HepG2 (cell line): ENCODE data around the gene PCNP. TPM values are rescaled to one million over a fixed set of nuclear protein-coding genes. Genes with fewer than 3 reads are reported as not detected.
A peak's percentile ranks its signal among the peaks of the same experiment; 100 is the strongest.

Source experiments
- ATAC-seq: fragments of 200-7000 bp; cut with Tn5 transposase; 3 replicates; pipeline ENCODE4 v1.9.1; 2020; ENCODE audit warnings: mild to moderate bottlenecking, moderate library complexity
- BruUV-seq: library from RNA; stranded (reverse); fragments of 400-500 nt; replicated peaks from 2 replicates; lab custom pipeline; 2021; lab: Mats Ljungman, UMichigan
- CTCF ChIA-PET: fragments of 300-600 bp; formaldehyde crosslinking; extraction: SDS; loops from one replicate; lab custom pipeline; 2021; ENCODE audit warnings: low total read pairs, inconsistent platforms, low intra/inter-chr PET ratio; lab: Yijun Ruan, JAX
- POLR2A ChIA-PET: fragments of 350-600 bp; sonication (Branson Sonifier 250); formaldehyde crosslinking; loops from one replicate; lab custom pipeline; 2020; ENCODE audit warnings: antibody characterized with exemption, inconsistent platforms; lab: Yijun Ruan, JAX
- DNase-seq: peaks from one replicate; pipeline ENCODE4 v3.0.0-alpha.2; 2015; ENCODE audit warnings: low spot score
- FAIRE-seq: peaks from 3 replicates; lab custom pipeline; 2011; peaks lifted over from hg19 to GRCh38; lab: Jason Lieb, UNC
- H2AFZ ChIP-seq: one replicate; pipeline ENCODE4 v1.6.1; 2011; ENCODE audit warnings: low read length, inconsistent platforms
- H3K27ac ChIP-seq: fragments of 300-600 bp; 3 replicates; pipeline ENCODE4 v1.8.0; 2011; ENCODE audit warnings: mixed run types, mild to moderate bottlenecking, mixed read lengths, low read length, inconsistent platforms; ENCODE audit not compliant: insufficient read depth; ENCODE audit errors: extremely low read length
- H3K27me3 ChIP-seq, 2 experiments: fragments of 200-600 bp in 1 of 2; 2 replicates in 1 of 2; 3 replicates in 1 of 2; pipeline versions ENCODE4 v1.6.0 to v1.8.0; 2011; ENCODE audit warnings: low read length in 2 of 2, mild to moderate bottlenecking in 2 of 2, moderate library complexity in 2 of 2, inconsistent platforms in 1 of 2; ENCODE audit not compliant: insufficient read depth in 2 of 2, control insufficient read depth in 1 of 2
- H3K36me3 ChIP-seq, 2 experiments: fragments of 200-600 bp in 1 of 2; replicated peaks in 1 of 2; 2 replicates in 1 of 2; 3 replicates in 1 of 2; pipeline versions ENCODE4 v1.5.1 to v1.8.0; 2011; ENCODE audit warnings: low read length in 2 of 2, inconsistent platforms in 1 of 2; ENCODE audit not compliant: insufficient read depth in 2 of 2, control insufficient read depth in 1 of 2
- H3K4me1 ChIP-seq: 2 replicates; pipeline ENCODE4 v1.5.1; 2012; ENCODE audit warnings: low read length, inconsistent platforms; ENCODE audit not compliant: insufficient read depth
- H3K4me2 ChIP-seq: 2 replicates; pipeline ENCODE4 v1.6.0; 2011; ENCODE audit warnings: low read depth, low read length, inconsistent platforms
- H3K4me3 ChIP-seq, 3 experiments: fragments of 200-600 bp in 1 of 3; sonication (generic), shearing (Covaris generic) in 1 of 3; replicated peaks in 1 of 3; 2 replicates each; pipeline ENCODE4 v1.5.1; 2011 to 2016; ENCODE audit warnings: low read length in 3 of 3, inconsistent platforms in 2 of 3, low read depth in 2 of 3, mild to moderate bottlenecking in 2 of 3, control low read depth in 1 of 3, mixed read lengths in 1 of 3; ENCODE audit not compliant: insufficient read depth in 1 of 3
- H3K79me2 ChIP-seq: one replicate; pipeline ENCODE4 v1.6.1; 2011; ENCODE audit warnings: low read length, inconsistent platforms; ENCODE audit not compliant: insufficient read depth
- H3K9ac ChIP-seq: 2 replicates; pipeline ENCODE4 v1.6.0; 2011; ENCODE audit warnings: mild to moderate bottlenecking, low read depth, low read length, inconsistent platforms; ENCODE audit not compliant: insufficient read depth
- H3K9me3 ChIP-seq: 2 replicates; pipeline ENCODE4 v1.5.1; 2012; ENCODE audit warnings: mild to moderate bottlenecking, low read length
- H4K20me1 ChIP-seq: 2 replicates; pipeline ENCODE4 v1.6.0; 2011; ENCODE audit warnings: inconsistent platforms, mild to moderate bottlenecking, low read length, moderate library complexity; ENCODE audit not compliant: insufficient read depth
- ARID3A ChIP-seq: IDR thresholded peaks from 2 replicates; pipeline ENCODE4 v1.6.1; 2012; ENCODE audit warnings: low read depth, low read length, improper control_type of control experiment
- DPF2 ChIP-seq: sonication (generic); formaldehyde crosslinking; IDR thresholded peaks from 2 replicates; pipeline ENCODE4 v1.4.0; 2020; ENCODE audit warnings: mild to moderate bottlenecking, low read depth, missing genetic modification reagents, borderline replicate concordance
- FOXO1 ChIP-seq: sonication (generic); formaldehyde crosslinking; IDR thresholded peaks from 2 replicates; pipeline ENCODE4 v1.4.0; 2020; ENCODE audit warnings: missing genetic modification reagents
- ISL2 ChIP-seq: sonication (generic); formaldehyde crosslinking; IDR thresholded peaks from 2 replicates; pipeline ENCODE4 v1.5.0; 2020; ENCODE audit warnings: missing genetic modification reagents
- MZF1 ChIP-seq: sonication (generic); formaldehyde crosslinking; IDR thresholded peaks from 2 replicates; pipeline ENCODE4 v1.8.1; 2023; ENCODE audit warnings: mild to moderate bottlenecking, missing genetic modification reagents, borderline replicate concordance
- SOX13 ChIP-seq, 3 experiments: fragments of 450-650 bp in 1 of 3; sonication (generic) in 1 of 3; formaldehyde crosslinking in 1 of 3; IDR thresholded peaks in 2 of 3; conservative IDR thresholded peaks in 1 of 3; 2 replicates each; pipeline versions ENCODE4 v1.5.0 to v1.6.1; 2016 to 2020; ENCODE audit warnings: antibody characterized with exemption in 1 of 3, mild to moderate bottlenecking in 1 of 3, missing compliant biosample characterization in 1 of 3, missing genetic modification reagents in 1 of 3, moderate library complexity in 1 of 3
- ZMYM4 ChIP-seq: sonication (generic); formaldehyde crosslinking; IDR thresholded peaks from 2 replicates; pipeline ENCODE4 v1.8.1; 2023; ENCODE audit warnings: mild to moderate bottlenecking, missing genetic modification reagents
- ZNF251 ChIP-seq: sonication (generic); formaldehyde crosslinking; IDR thresholded peaks from 2 replicates; pipeline ENCODE4 v1.9.0; 2021; ENCODE audit warnings: mild to moderate bottlenecking, missing genetic modification reagents
- WGBS: methylation state at CpG from one replicate; pipeline ENCODE4 v1.1.6; 2017; ENCODE audit warnings: low lambda C conversion rate; 5-methylcytosine and 5-hydroxymethylcytosine counted together
- in situ Hi-C: cut with HindIII; loops from 2 replicates; pipeline ENCODE4 v1.10.0; 2017; ENCODE audit warnings: low pct_unique_long_range_greater_than_20kb; ENCODE audit not compliant: extremely low pct_ligation_motif_present
- intact Hi-C: fragments of 100-400 bp; cut with micrococcal nuclease; formaldehyde crosslinking; loops from one replicate; pipeline ENCODE4 v1.10.0; 2022; ENCODE audit not compliant: unreplicated experiment
- polyA plus RNA-seq, 8 experiments: library from polyadenylated mRNA; depleted of rRNA in 3 of 8; stranded (reverse) in 7 of 8; unstranded in 1 of 8; fragments of >200 nt; fragmentation: Illumina TruSeq in 4 of 8; extraction: Trizol in 4 of 8; gene quantifications; 2 replicates each; pipeline versions ENCODE4 v1.2.1 to v1.2.3, GENCODE V29; 2011 to 2016; ENCODE audit warnings: low read depth in 4 of 8, missing spikeins in 1 of 8, mixed read lengths in 1 of 8; ENCODE audit not compliant: insufficient read depth in 1 of 8
- total RNA-seq, 5 experiments: library from RNA; depleted of rRNA; stranded (reverse); fragments of >200 nt; fragmentation: Illumina TruSeq; extraction: Trizol; gene quantifications; 2 replicates each; pipeline ENCODE4 v1.2.3, GENCODE V29; 2016; ENCODE audit warnings: low read depth in 1 of 5
- TF ChIP-seq, protein P1 (sequence below): IDR thresholded peaks from 2 replicates; pipeline ENCODE4 v1.6.1; 2018; ENCODE audit warnings: missing genetic modification reagents
- TF ChIP-seq, protein P2 (sequence below): sonication (generic); formaldehyde crosslinking; conservative IDR thresholded peaks from 2 replicates; pipeline ENCODE4 v1.5.0; 2020; ENCODE audit warnings: missing genetic modification reagents
- TF ChIP-seq, protein P3 (sequence below): IDR thresholded peaks from 2 replicates; pipeline ENCODE4 v1.4.0; 2020; ENCODE audit warnings: mild to moderate bottlenecking, missing genetic modification reagents
- TF ChIP-seq, protein P4 (sequence below): sonication (generic); formaldehyde crosslinking; IDR thresholded peaks from 2 replicates; pipeline ENCODE4 v1.4.0; 2020; ENCODE audit warnings: missing genetic modification reagents

The PCNP gene
- total and polyA plus RNA-seq, 2 of the 13 experiments (the other 11 are each of a cell fraction or from before 2014, with no cell fraction given), result 44.1 to 78.2 TPM

DNA sequence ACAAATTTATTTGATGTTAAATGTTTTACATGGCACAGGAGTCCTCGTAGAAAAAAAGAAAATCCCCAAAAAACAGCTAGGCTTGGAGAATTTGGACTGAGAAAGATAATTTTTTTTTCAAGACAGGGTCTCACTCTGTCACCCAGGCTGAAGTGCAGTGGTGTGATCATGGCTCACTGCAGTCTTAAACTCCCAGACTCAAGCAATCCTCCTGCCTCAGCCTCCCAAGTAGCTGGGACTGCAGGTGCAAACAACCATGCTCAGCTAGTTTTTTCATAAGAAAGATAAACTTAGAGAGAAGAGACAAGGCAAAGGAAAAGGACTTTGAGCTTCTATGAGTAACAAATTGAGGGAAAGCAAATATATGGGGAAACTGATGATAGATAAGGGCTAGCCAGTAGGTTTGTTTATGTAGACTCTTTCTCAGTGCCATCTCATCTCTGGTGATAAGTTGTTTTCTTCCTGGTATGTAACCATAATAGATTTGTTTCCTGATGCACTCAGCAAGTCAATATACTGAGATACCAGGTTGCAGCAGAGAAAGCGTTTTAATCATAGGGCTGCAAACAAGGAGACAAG lies 25.4 kb upstream of the PCNP start:
- Histone ChIP-seq H2AFZ (no peak overlapping the region), H3K4me3 (no peak overlapping the region; a peak in 1 of 6 replicates), H3K27me3 (no peaks in the 10 kb centered on the region), H3K9me3 (no peaks in the 10 kb centered on the region), H3K4me1 (peaks cover 57% of the 10 kb centered on the region), H3K4me2 (peak overlapping the region; percentile 56), H4K20me1 (no peaks in the 10 kb centered on the region), H3K79me2 (no peaks in the 10 kb centered on the region), H3K27ac (peak overlapping the region; percentile 55), H3K36me3 (no peaks in the 10 kb centered on the region), H3K9ac (no peak overlapping the region)
- DNase-seq (peak; percentile 87), ATAC-seq (peak; percentile 87), FAIRE-seq (peak; percentile 63)
- no TSS peak for BruUV-seq
- ChIA-PET CTCF (no interaction called here), POLR2A (interaction anchor here (0.7 to 2.8 kb wide), 6 partner anchors 9 to 137 kb away, joined by 3 to 23 read pairs (median 6); partner anchors contain the start of genes PCNP, RPL24 and TRMT10C)
- 32% methylated on average over 2 of the region's 2 CpGs for WGBS
- in situ Hi-C loops, result no loop called here
- intact Hi-C loops, result loop anchor here (1.0 to 5.0 kb wide), 2 partner anchors 26 to 81 kb away; partner anchors contain the start of gene PCNP
- TF ChIP-seq FOXO1 (CRISPR knock-in tag) (peak; percentile 64; the same call in 1 of the 2 replicates), SOX13 (IDR thresholded peaks at IDR 0.05) (no peak), SOX13 (CRISPR knock-in tag; conservative IDR thresholded peaks at IDR 0.05 in 1 of 2, IDR thresholded peaks at IDR 0.05 in 1 of 2) (peak in 1 of 2 experiments; percentile 72; a peak in 2 of 4 replicates), ISL2 (CRISPR knock-in tag) (peak; percentile 65), DPF2 (0 out of 2 replicates have a peak, but pooled peaks have one; percentile 66), MZF1 (no peak), ZMYM4 (peak; percentile 17; the same call in 1 of the 2 replicates), ARID3A (peak; percentile 66), ZNF251 (CRISPR knock-in tag) (no peak)
- TF ChIP-seq, protein P1, sequence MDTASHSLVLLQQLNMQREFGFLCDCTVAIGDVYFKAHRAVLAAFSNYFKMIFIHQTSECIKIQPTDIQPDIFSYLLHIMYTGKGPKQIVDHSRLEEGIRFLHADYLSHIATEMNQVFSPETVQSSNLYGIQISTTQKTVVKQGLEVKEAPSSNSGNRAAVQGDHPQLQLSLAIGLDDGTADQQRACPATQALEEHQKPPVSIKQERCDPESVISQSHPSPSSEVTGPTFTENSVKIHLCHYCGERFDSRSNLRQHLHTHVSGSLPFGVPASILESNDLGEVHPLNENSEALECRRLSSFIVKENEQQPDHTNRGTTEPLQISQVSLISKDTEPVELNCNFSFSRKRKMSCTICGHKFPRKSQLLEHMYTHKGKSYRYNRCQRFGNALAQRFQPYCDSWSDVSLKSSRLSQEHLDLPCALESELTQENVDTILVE (CRISPR knock-in tag), result peak; percentile 37; the same call in 1 of the 2 replicates
- TF ChIP-seq, protein P2, sequence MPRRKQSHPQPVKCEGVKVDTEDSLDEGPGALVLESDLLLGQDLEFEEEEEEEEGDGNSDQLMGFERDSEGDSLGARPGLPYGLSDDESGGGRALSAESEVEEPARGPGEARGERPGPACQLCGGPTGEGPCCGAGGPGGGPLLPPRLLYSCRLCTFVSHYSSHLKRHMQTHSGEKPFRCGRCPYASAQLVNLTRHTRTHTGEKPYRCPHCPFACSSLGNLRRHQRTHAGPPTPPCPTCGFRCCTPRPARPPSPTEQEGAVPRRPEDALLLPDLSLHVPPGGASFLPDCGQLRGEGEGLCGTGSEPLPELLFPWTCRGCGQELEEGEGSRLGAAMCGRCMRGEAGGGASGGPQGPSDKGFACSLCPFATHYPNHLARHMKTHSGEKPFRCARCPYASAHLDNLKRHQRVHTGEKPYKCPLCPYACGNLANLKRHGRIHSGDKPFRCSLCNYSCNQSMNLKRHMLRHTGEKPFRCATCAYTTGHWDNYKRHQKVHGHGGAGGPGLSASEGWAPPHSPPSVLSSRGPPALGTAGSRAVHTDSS (CRISPR knock-in tag), result no peak
- TF ChIP-seq, protein P3, sequence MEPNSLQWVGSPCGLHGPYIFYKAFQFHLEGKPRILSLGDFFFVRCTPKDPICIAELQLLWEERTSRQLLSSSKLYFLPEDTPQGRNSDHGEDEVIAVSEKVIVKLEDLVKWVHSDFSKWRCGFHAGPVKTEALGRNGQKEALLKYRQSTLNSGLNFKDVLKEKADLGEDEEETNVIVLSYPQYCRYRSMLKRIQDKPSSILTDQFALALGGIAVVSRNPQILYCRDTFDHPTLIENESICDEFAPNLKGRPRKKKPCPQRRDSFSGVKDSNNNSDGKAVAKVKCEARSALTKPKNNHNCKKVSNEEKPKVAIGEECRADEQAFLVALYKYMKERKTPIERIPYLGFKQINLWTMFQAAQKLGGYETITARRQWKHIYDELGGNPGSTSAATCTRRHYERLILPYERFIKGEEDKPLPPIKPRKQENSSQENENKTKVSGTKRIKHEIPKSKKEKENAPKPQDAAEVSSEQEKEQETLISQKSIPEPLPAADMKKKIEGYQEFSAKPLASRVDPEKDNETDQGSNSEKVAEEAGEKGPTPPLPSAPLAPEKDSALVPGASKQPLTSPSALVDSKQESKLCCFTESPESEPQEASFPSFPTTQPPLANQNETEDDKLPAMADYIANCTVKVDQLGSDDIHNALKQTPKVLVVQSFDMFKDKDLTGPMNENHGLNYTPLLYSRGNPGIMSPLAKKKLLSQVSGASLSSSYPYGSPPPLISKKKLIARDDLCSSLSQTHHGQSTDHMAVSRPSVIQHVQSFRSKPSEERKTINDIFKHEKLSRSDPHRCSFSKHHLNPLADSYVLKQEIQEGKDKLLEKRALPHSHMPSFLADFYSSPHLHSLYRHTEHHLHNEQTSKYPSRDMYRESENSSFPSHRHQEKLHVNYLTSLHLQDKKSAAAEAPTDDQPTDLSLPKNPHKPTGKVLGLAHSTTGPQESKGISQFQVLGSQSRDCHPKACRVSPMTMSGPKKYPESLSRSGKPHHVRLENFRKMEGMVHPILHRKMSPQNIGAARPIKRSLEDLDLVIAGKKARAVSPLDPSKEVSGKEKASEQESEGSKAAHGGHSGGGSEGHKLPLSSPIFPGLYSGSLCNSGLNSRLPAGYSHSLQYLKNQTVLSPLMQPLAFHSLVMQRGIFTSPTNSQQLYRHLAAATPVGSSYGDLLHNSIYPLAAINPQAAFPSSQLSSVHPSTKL, result peak; percentile 84
- TF ChIP-seq, protein P4, sequence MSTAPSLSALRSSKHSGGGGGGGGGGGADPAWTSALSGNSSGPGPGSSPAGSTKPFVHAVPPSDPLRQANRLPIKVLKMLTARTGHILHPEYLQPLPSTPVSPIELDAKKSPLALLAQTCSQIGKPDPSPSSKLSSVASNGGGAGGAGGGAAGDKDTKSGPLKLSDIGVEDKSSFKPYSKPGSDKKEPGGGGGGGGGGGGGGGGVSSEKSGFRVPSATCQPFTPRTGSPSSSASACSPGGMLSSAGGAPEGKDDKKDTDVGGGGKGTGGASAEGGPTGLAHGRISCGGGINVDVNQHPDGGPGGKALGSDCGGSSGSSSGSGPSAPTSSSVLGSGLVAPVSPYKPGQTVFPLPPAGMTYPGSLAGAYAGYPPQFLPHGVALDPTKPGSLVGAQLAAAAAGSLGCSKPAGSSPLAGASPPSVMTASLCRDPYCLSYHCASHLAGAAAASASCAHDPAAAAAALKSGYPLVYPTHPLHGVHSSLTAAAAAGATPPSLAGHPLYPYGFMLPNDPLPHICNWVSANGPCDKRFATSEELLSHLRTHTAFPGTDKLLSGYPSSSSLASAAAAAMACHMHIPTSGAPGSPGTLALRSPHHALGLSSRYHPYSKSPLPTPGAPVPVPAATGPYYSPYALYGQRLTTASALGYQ, result peak; percentile 57; the same call in 1 of the 2 replicates
